ENCODE measurements around the gene FXR1. TPM values are rescaled to one million over a fixed set of nuclear protein-coding genes. Genes with fewer than 3 reads are reported as not detected.

FXR1 gene
- total RNA-seq, 2 experiments from 2014 or later: 169 to 174 TPM

- H3K27ac Mint-ChIP-seq: peak overlapping the region; percentile 61
- peaks cover 9% of the 10 kb centered on the region for H3K4me1 Mint-ChIP-seq (ENCODE audit: low read depth)
- no peaks in the 10 kb centered on the region for H3K9me3 Mint-ChIP-seq
- H3K4me3 Mint-ChIP-seq: no peak overlapping the region
- H3K36me3 Mint-ChIP-seq (ENCODE audit: low read depth): peaks cover 34% of the 10 kb centered on the region
- CTCF ChIA-PET: interaction anchor here (1.6 kb wide), 1 partner anchor 62 kb away, joined by 5 read pairs; the partner anchor contains the start of gene FXR1
- intact Hi-C loops (cut with micrococcal nuclease): no loop called here
- POLR2A ChIA-PET: no interaction called here
- H3K27me3 Mint-ChIP-seq: no peaks in the 10 kb centered on the region
- DNase-seq (no peak), ATAC-seq (peak; percentile 37)
- no peak for TF ChIP-seq CTCF (IDR thresholded peaks at IDR 0.05)
Measured at GRCh38 chr3:180974286-180974685, 61.8 kb downstream of the FXR1 start.

- Mint-ChIP-seq H3K36me3 (ENCODE audit: low read depth) (peaks cover 30% of the 10 kb centered on the region), H3K27ac (no peak overlapping the region), H3K27me3 (no peaks in the 10 kb centered on the region), H3K4me3 (no peak overlapping the region), H3K9me3 (no peaks in the 10 kb centered on the region), H3K4me1 (ENCODE audit: low read depth) (peaks cover 15% of the 10 kb centered on the region)
- ChIA-PET POLR2A (no interaction called here), CTCF (no interaction called here)
- no peak for TF ChIP-seq CTCF (IDR thresholded peaks at IDR 0.05)
- no peak for DNase-seq
- no peak for ATAC-seq
- intact Hi-C loops (cut with micrococcal nuclease): no loop called here
Measured at GRCh38 chr3:180977498-180977897, 65.0 kb downstream of the FXR1 start.

- peaks cover 25% of the 10 kb centered on the region for H3K36me3 Mint-ChIP-seq (ENCODE audit: low read depth)
- no peaks in the 10 kb centered on the region for H3K27me3 Mint-ChIP-seq
- ATAC-seq (no peak), DNase-seq (no peak)
- no peak for TF ChIP-seq CTCF (IDR thresholded peaks at IDR 0.05)
- CTCF ChIA-PET: interaction anchor here (0.7 to 1.1 kb wide), 3 partner anchors 31 to 368 kb away, joined by 3 to 4 read pairs (median 3); partner anchors contain the start of gene FXR1
- peaks cover 10% of the 10 kb centered on the region for H3K4me1 Mint-ChIP-seq (ENCODE audit: low read depth)
- no peak overlapping the region for H3K4me3 Mint-ChIP-seq
- no peaks in the 10 kb centered on the region for H3K9me3 Mint-ChIP-seq
- intact Hi-C loops (cut with micrococcal nuclease): loop anchor here (10.0 kb wide), 1 partner anchor 375 kb away; the partner anchor contains the start of gene TTC14
- POLR2A ChIA-PET: interaction anchor here (1.2 kb wide), 1 partner anchor 9 kb away, joined by 6 read pairs; the partner anchor contains the start of gene DNAJC19
- peak overlapping the region; percentile 48 for H3K27ac Mint-ChIP-seq
Measured at GRCh38 chr3:180979961-180980360, 67.5 kb downstream of the FXR1 start.

GRCh38 chr3:180980611-180981010 is 68.1 kb downstream of the FXR1 start:
- H3K36me3 Mint-ChIP-seq (ENCODE audit: low read depth): peaks cover 26% of the 10 kb centered on the region
- CTCF ChIA-PET: interaction anchor here (0.8 to 1.1 kb wide), 2 partner anchors 32 to 68 kb away, joined by 3 to 4 read pairs; partner anchors contain the start of gene FXR1
- no peak for DNase-seq
- POLR2A ChIA-PET: interaction anchor here (0.5 to 1.2 kb wide), 4 partner anchors 9 to 1277 kb away, joined by 3 to 6 read pairs (median 3); partner anchors contain the start of gene DNAJC19
- TF ChIP-seq CTCF (IDR thresholded peaks at IDR 0.05): no peak
- peaks cover 10% of the 10 kb centered on the region for H3K4me1 Mint-ChIP-seq (ENCODE audit: low read depth)
- H3K4me3 Mint-ChIP-seq: no peak overlapping the region
- no peaks in the 10 kb centered on the region for H3K27me3 Mint-ChIP-seq
- intact Hi-C loops (cut with micrococcal nuclease): loop anchor here (10.0 kb wide), 1 partner anchor 376 kb away; the partner anchor contains the start of gene TTC14
- ATAC-seq: no peak
- H3K27ac Mint-ChIP-seq: no peak overlapping the region
- no peaks in the 10 kb centered on the region for H3K9me3 Mint-ChIP-seq

- POLR2A ChIA-PET: interaction anchor here (1.1 kb wide), 1 partner anchor 70 kb away, joined by 3 read pairs; the partner anchor contains the start of gene FXR1
Measured at GRCh38 chr3:180981912-180982311, 69.4 kb downstream of the FXR1 start.

More at GRCh38 chr3:180981912-180982311, 69.4 kb downstream of the FXR1 start:
- CTCF ChIA-PET: interaction anchor here (0.8 kb wide), 1 partner anchor 20 kb away, joined by 3 read pairs; no protein-coding TSS in a partner anchor
- TF ChIP-seq CTCF (IDR thresholded peaks at IDR 0.05): no peak
- DNase-seq (no peak), ATAC-seq (no peak)
- intact Hi-C loops (cut with micrococcal nuclease): loop anchor here (10.0 kb wide), 1 partner anchor 377 kb away; the partner anchor contains the start of gene TTC14
- H3K36me3 Mint-ChIP-seq (ENCODE audit: low read depth): peaks cover 25% of the 10 kb centered on the region
- H3K9me3 Mint-ChIP-seq: no peaks in the 10 kb centered on the region
- H3K27me3 Mint-ChIP-seq: no peaks in the 10 kb centered on the region
- H3K4me3 Mint-ChIP-seq: no peak overlapping the region
- H3K27ac Mint-ChIP-seq: peak overlapping the region; percentile 41
- H3K4me1 Mint-ChIP-seq (ENCODE audit: low read depth): peaks cover 17% of the 10 kb centered on the region

Measured in activated CD8-positive, alpha-beta T cell treated with anti-CD3 and anti-CD28 coated beads for 36 hours (primary cell).